Endothelial cell of umbilical vein (primary cell): ENCODE data around the gene SUCLG1. TPM values are rescaled to one million over a fixed set of nuclear protein-coding genes. Genes with fewer than 3 reads are reported as not detected.

ENCODE experiments used
- BruUV-seq: library from RNA; stranded (reverse); fragments of 400-500 nt; replicated peaks from 2 replicates; lab custom pipeline; 2021; lab: Mats Ljungman, UMichigan
- CTCF ChIA-PET: fragments of 300-600, 350-600 bp; sonication (Branson Sonifier 250); formaldehyde crosslinking; loops from one replicate; lab custom pipeline; 2021; ENCODE audit warnings: antibody characterized with exemption, inconsistent platforms; lab: Charles Lee
- POLR2A ChIA-PET: fragments of 300-600, 350-600 bp; sonication (Branson Sonifier 250); formaldehyde crosslinking; loops from one replicate; lab custom pipeline; 2021; ENCODE audit warnings: antibody characterized with exemption, inconsistent platforms; lab: Charles Lee
- DNase-seq: peaks from one replicate; pipeline ENCODE4 v3.0.0-alpha.2; 2011; ENCODE audit warnings: low read depth, low spot score
- FAIRE-seq: peaks from 2 replicates; lab custom pipeline; 2011; peaks lifted over from hg19 to GRCh38; lab: Jason Lieb, UNC
- H2AFZ ChIP-seq: 2 replicates; pipeline ENCODE4 v1.6.0; 2012; ENCODE audit warnings: low read depth, low read length, control low read depth, inconsistent platforms
- H3K27ac ChIP-seq: 2 replicates; pipeline ENCODE4 v1.5.1; 2011; ENCODE audit warnings: low read depth, mild to moderate bottlenecking, control low read depth, low read length, moderate library complexity; ENCODE audit not compliant: insufficient read depth
- H3K27me3 ChIP-seq, 2 experiments: 2 replicates each; pipeline versions ENCODE4 v1.6.0 to v1.6.1; 2011; ENCODE audit warnings: low read length in 2 of 2, mixed read lengths in 1 of 2; ENCODE audit not compliant: control insufficient read depth in 2 of 2, insufficient read depth in 2 of 2
- H3K36me3 ChIP-seq, 2 experiments: 2 replicates in 1 of 2; 3 replicates in 1 of 2; pipeline ENCODE4 v1.5.1; 2011; ENCODE audit warnings: low read length in 2 of 2, mild to moderate bottlenecking in 1 of 2, moderate library complexity in 1 of 2; ENCODE audit not compliant: control insufficient read depth in 2 of 2, insufficient read depth in 2 of 2; ENCODE audit errors: extremely low read depth in 1 of 2
- H3K4me1 ChIP-seq: 3 replicates; pipeline ENCODE4 v1.5.1; 2011; ENCODE audit warnings: mild to moderate bottlenecking, low read length; ENCODE audit not compliant: control insufficient read depth, insufficient read depth; ENCODE audit errors: extremely low read depth
- H3K4me2 ChIP-seq: 2 replicates; pipeline ENCODE4 v1.6.1; 2011; ENCODE audit warnings: low read length, control low read depth, mixed read lengths; ENCODE audit not compliant: insufficient read depth
- H3K4me3 ChIP-seq, 3 experiments: fragments of 200-600 bp in 1 of 3; sonication (generic), shearing (Covaris generic) in 1 of 3; replicated peaks in 1 of 3; 2 replicates each; pipeline ENCODE4 v1.5.1; 2011 to 2016; ENCODE audit warnings: control low read depth in 3 of 3, low read length in 3 of 3, mild to moderate bottlenecking in 2 of 3, inconsistent platforms in 1 of 3, low read depth in 1 of 3, moderate library complexity in 1 of 3; ENCODE audit not compliant: insufficient read depth in 1 of 3
- H3K79me2 ChIP-seq: 2 replicates; pipeline ENCODE4 v1.6.0; 2012; ENCODE audit warnings: low read length, inconsistent platforms; ENCODE audit not compliant: control insufficient read depth, insufficient read depth
- H3K9ac ChIP-seq: replicated peaks from 2 replicates; pipeline ENCODE3; 2011; ENCODE audit warnings: low read length, control low read depth; ENCODE audit not compliant: insufficient read depth; ENCODE audit errors: extremely low read depth
- H3K9me1 ChIP-seq: replicated peaks from 3 replicates; pipeline ENCODE4 v1.6.0; 2011; ENCODE audit warnings: mild to moderate bottlenecking, low read length; ENCODE audit not compliant: control insufficient read depth, insufficient read depth; ENCODE audit errors: extremely low read depth
- H3K9me3 ChIP-seq: replicated peaks from 2 replicates; pipeline ENCODE4 v1.5.1; 2012; ENCODE audit warnings: low read length, inconsistent platforms; ENCODE audit not compliant: control insufficient read depth, insufficient read depth
- H4K20me1 ChIP-seq: replicated peaks from 2 replicates; pipeline ENCODE3; 2011; ENCODE audit warnings: mild to moderate bottlenecking, low read length; ENCODE audit not compliant: control insufficient read depth, insufficient read depth; ENCODE audit errors: extremely low read depth
- EZH2 ChIP-seq: IDR thresholded peaks from 2 replicates; pipeline ENCODE4 v1.6.1; 2012; ENCODE audit warnings: borderline replicate concordance, low read depth, mild to moderate bottlenecking, moderate library complexity, low read length, inconsistent platforms; ENCODE audit not compliant: severe bottlenecking
- FOS ChIP-seq: IDR thresholded peaks from 2 replicates; pipeline ENCODE4 v1.6.1; 2011; ENCODE audit warnings: mild to moderate bottlenecking, low read length, moderate library complexity, borderline replicate concordance; ENCODE audit not compliant: insufficient read depth
- GATA2 ChIP-seq: IDR thresholded peaks from 2 replicates; pipeline ENCODE4 v1.7.0; 2011; ENCODE audit warnings: low read depth, mild to moderate bottlenecking, moderate library complexity, mixed read lengths, low read length; ENCODE audit not compliant: insufficient read length, insufficient read depth
- JUN ChIP-seq: IDR thresholded peaks from 2 replicates; pipeline ENCODE4 v1.6.1; 2011; ENCODE audit warnings: borderline replicate concordance, low read depth; ENCODE audit not compliant: insufficient read length, insufficient read depth
- MYC ChIP-seq: IDR thresholded peaks from one replicate; pipeline ENCODE4 v1.6.1; 2011; ENCODE audit warnings: mild to moderate bottlenecking, low read depth, low read length
- POLR2A ChIP-seq: IDR thresholded peaks from 2 replicates; pipeline ENCODE4 v1.6.1; 2012; ENCODE audit warnings: low read depth, mild to moderate bottlenecking, control low read depth, low read length
- POLR2AphosphoS5 ChIP-seq: IDR thresholded peaks from 2 replicates; pipeline ENCODE4 v1.6.1; 2012; ENCODE audit warnings: low read depth, mild to moderate bottlenecking, control low read depth, low read length, moderate library complexity; ENCODE audit not compliant: insufficient read depth
- dilution Hi-C: fragments of 300-500 bp; cut with MboI; formaldehyde crosslinking; loops from one replicate; pipeline ENCODE4 v1.15.0; 2019; ENCODE audit warnings: low sequenced_read_pairs; ENCODE audit not compliant: extremely low pct_ligation_motif_present
- intact Hi-C: fragments of 100-400 bp; cut with micrococcal nuclease; formaldehyde crosslinking; loops from one replicate; pipeline ENCODE4 v1.10.0; 2022
- polyA plus RNA-seq, 4 experiments: library from polyadenylated mRNA; depleted of rRNA in 3 of 4; stranded (reverse) in 3 of 4; unstranded in 1 of 4; fragments of >200 nt; gene quantifications; 2 replicates each; pipeline versions ENCODE4 v1.2.1 to v1.2.3, GENCODE V29; 2011 to 2012; ENCODE audit warnings: missing spikeins in 1 of 4
- total RNA-seq: library from RNA; stranded (reverse); gene quantifications from 2 replicates; pipeline ENCODE4 v1.2.3, GENCODE V29; 2021
- TF ChIP-seq, protein P1 (sequence below): IDR thresholded peaks from 2 replicates; pipeline ENCODE4 v1.6.1; 2011; ENCODE audit not compliant: insufficient read depth, insufficient read length
- TF ChIP-seq, protein P2 (sequence below), 2 donors: IDR thresholded peaks; 1 replicate in 1 of 2; 2 replicates in 1 of 2; pipeline ENCODE4 v1.5.1; 2011; ENCODE audit warnings: low read length in 2 of 2, mild to moderate bottlenecking in 2 of 2, moderate library complexity in 2 of 2, control low read depth in 1 of 2, inconsistent platforms in 1 of 2, low read depth in 1 of 2; ENCODE audit not compliant: insufficient read depth in 1 of 2; ENCODE audit errors: extremely low read depth in 1 of 2

Gene SUCLG1
- total and polyA plus RNA-seq, 2 donors (not counting 3 experiments of a cell fraction or from before 2014, with no cell fraction given) = 31.7 to 59.2 TPM

DNA sequence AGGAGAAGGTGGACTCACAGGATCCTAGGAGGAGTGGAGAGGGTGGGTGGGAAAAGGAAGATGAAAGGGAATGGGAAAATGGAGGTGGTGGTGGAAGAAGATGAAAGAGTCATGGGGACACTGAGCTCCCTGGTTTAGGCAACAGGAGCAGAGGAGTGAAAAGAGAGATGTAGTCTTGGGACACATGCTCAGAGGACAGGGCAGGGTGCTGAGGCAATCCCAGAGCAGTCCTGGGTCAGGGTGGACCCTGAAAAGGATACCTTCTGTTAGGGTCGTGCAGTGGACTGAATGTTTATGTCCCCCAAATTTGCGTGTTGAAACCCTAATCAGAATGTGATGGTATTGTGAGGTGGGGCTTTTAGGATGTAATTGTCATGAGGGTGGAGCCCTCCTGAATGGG, 37.9 kb downstream of the SUCLG1 start:
- no peak overlapping the region for H3K4me2 ChIP-seq
- dilution Hi-C loops = no loop called here
- no TSS peak for BruUV-seq
- peaks cover 0 to 6% of the 10 kb centered on the region in 2 experiments for H3K36me3 ChIP-seq
- no peaks in the 10 kb centered on the region for H3K9me1 ChIP-seq
- H3K27ac ChIP-seq = no peak overlapping the region
- no peak overlapping the region for H3K9ac ChIP-seq
- no peaks in the 10 kb centered on the region for H3K9me3 ChIP-seq
- no peaks in the 10 kb centered on the region for H4K20me1 ChIP-seq
- CTCF ChIA-PET = no interaction called here
- H2AFZ ChIP-seq = no peak overlapping the region
- DNase-seq = no peak
- H3K4me3 ChIP-seq = no peak overlapping the region
- no peaks in the 10 kb centered on the region for H3K27me3 ChIP-seq
- TF ChIP-seq, protein P1, sequence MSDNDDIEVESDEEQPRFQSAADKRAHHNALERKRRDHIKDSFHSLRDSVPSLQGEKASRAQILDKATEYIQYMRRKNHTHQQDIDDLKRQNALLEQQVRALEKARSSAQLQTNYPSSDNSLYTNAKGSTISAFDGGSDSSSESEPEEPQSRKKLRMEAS = no peak
- intact Hi-C loops = no loop called here
- H3K4me1 ChIP-seq = no peaks in the 10 kb centered on the region
- H3K79me2 ChIP-seq = no peaks in the 10 kb centered on the region
- FAIRE-seq = no peak
- POLR2A ChIA-PET = no interaction called here

DNA sequence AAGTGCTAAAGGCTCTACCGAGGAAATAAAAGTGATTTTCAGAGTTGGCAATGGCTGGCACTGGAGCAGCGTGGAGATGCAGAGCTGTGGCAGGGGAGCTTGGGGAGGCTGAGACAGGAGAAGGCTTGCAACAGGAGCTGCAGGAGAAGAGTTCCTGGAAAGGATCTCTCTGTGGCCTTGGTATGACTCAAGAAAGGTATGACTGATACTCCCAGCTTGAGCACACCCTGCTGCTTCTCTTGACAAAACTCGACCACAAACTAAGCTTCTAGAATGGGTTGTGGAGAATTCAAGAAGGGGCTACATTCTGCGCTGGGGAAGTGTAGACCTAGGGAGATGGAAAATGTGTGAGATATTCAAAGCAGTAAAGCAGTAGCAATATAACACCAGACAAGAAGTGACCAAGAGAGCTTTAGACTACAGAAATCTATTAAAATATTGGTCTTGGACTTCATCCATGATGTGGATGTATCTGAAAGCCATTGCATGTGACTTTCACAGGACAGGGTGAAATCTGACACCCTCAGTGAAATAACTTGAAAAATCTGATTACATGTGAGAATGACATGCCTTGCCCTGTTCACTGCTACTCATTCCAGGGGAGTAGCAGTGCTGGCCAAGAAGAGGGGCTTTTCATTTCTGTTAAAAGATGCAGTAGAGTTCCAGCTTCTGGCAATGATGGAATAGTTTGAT, 41.5 kb downstream of the SUCLG1 start:
- Histone ChIP-seq H3K79me2 (no peaks in the 10 kb centered on the region), H4K20me1 (no peaks in the 10 kb centered on the region), H3K4me3 (no peak overlapping the region), H3K9ac (no peak overlapping the region), H3K4me1 (no peaks in the 10 kb centered on the region), H3K9me3 (no peaks in the 10 kb centered on the region), H3K27me3 (no peaks in the 10 kb centered on the region), H3K4me2 (no peak overlapping the region), H3K36me3 (peaks cover 0 to 2% of the 10 kb centered on the region in 2 experiments), H3K27ac (no peak overlapping the region), H3K9me1 (no peaks in the 10 kb centered on the region), H2AFZ (no peak overlapping the region)
- POLR2A ChIA-PET = no interaction called here
- no peak for TF ChIP-seq FOS
- TF ChIP-seq, protein P2, sequence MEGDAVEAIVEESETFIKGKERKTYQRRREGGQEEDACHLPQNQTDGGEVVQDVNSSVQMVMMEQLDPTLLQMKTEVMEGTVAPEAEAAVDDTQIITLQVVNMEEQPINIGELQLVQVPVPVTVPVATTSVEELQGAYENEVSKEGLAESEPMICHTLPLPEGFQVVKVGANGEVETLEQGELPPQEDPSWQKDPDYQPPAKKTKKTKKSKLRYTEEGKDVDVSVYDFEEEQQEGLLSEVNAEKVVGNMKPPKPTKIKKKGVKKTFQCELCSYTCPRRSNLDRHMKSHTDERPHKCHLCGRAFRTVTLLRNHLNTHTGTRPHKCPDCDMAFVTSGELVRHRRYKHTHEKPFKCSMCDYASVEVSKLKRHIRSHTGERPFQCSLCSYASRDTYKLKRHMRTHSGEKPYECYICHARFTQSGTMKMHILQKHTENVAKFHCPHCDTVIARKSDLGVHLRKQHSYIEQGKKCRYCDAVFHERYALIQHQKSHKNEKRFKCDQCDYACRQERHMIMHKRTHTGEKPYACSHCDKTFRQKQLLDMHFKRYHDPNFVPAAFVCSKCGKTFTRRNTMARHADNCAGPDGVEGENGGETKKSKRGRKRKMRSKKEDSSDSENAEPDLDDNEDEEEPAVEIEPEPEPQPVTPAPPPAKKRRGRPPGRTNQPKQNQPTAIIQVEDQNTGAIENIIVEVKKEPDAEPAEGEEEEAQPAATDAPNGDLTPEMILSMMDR (IDR thresholded peaks at IDR 0.05; ENCODE audit: extremely low read depth in 1 of 2, insufficient read depth in 1 of 2, low read depth in 1 of 2, low read length in 2 of 2) = no peak
- TF ChIP-seq, protein P1 = no peak
- no peak for TF ChIP-seq MYC
- TF ChIP-seq GATA2 = no peak
- no peak for TF ChIP-seq POLR2A
- no peak for TF ChIP-seq POLR2AphosphoS5
- TF ChIP-seq JUN = no peak
- no peak for TF ChIP-seq EZH2
- DNase-seq (no peak), FAIRE-seq (no peak)
- intact Hi-C loops (no loop called here), dilution Hi-C loops (no loop called here)
- CTCF ChIA-PET = interaction anchor here (1.7 kb wide), 2 partner anchors 10 kb away, joined by 6 read pairs; no protein-coding TSS in a partner anchor
- BruUV-seq = no TSS peak
